ENCODE data around the gene ETV2. TPM values are rescaled to one million over a fixed set of nuclear protein-coding genes. Genes with fewer than 3 reads are reported as not detected.
"Not testable (repeated sequence)": the region's sequence is repeated elsewhere in the genome, so short reads cannot be mapped to it uniquely, and the experiment has no call there.

ETV2 gene
- total RNA-seq, 1 donor from 2014 or later, result not detected

DNA sequence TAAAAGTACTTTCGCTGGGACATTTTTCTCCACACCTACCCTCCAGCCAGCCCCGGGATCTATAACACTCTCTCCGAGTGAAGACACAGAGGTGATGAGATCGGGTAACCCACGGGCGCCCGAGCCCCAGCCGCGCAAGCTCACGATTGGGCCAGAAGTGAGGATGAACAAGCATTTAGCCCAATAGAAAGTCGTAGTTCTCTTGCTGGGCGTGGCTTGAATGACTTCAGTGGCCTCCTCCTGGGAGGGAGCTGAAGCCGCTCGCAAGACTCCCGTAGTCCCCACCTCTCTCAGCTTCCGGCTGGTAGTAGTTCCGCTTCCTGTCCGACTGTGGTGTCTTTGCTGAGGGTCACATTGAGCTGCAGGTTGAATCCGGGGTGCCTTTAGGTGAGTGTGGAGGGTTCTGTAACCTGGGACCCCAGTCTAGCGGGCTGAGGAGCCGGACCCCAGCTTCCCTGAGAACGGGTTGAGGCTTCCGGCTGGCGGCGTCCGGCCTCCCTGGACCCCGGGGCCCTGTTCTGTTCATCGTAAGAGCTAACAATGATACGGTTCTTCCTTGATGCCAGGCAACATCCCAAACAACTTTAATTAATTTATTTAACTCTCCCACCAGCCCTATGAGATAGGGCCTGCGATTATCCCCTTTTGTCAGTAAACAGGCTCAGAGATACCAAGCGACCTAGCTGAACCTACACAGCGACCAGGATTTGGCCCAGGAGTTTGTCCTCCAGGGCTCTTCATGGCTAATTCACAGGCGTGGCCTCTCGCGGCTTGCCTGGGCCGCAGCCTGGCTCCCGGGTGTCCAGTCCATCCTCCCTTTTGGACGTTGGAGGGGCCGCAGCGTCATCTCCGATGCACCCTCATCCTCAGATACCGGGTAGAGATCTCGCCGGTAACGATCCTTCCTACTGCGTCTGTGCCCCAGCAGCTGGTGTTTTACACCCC lies 6.7 kb downstream of the ETV2 start, which contains the start of gene COX6B1:
COX6B1 (plus strand) TSS at position 307 of the 945 bp plus-strand sequence. CDS start 2,921 bp downstream, outside the sequence.
- Mint-ChIP-seq H3K4me1 (peaks cover 37% of the 10 kb centered on the region), H3K36me3 (ENCODE audit: low read depth) (peaks cover 27% of the 10 kb centered on the region), H3K9me3 (no peaks in the 10 kb centered on the region), H3K27ac (peak within 1 kb of the TSS; percentile 87), H3K4me3 (peak within 1 kb of the TSS; percentile 96), H3K27me3 (no peaks in the 10 kb centered on the region)
- CTCF ChIA-PET, result interaction anchor here (1.4 kb wide), 1 partner anchor 138 kb away, joined by 6 read pairs; no protein-coding TSS in a partner anchor
- peak; percentile 66 for ATAC-seq (ENCODE audit: low read depth)
- peak; percentile 72 for DNase-seq
- POLR2A ChIA-PET, result interaction anchor here (0.5 to 1.6 kb wide), 25 partner anchors 9 to 566 kb away, joined by 3 to 13 read pairs (median 4); partner anchors contain the start of genes HAUS5, IGFLR1, LIN37 and POLR2I
- TF ChIP-seq, protein P1, sequence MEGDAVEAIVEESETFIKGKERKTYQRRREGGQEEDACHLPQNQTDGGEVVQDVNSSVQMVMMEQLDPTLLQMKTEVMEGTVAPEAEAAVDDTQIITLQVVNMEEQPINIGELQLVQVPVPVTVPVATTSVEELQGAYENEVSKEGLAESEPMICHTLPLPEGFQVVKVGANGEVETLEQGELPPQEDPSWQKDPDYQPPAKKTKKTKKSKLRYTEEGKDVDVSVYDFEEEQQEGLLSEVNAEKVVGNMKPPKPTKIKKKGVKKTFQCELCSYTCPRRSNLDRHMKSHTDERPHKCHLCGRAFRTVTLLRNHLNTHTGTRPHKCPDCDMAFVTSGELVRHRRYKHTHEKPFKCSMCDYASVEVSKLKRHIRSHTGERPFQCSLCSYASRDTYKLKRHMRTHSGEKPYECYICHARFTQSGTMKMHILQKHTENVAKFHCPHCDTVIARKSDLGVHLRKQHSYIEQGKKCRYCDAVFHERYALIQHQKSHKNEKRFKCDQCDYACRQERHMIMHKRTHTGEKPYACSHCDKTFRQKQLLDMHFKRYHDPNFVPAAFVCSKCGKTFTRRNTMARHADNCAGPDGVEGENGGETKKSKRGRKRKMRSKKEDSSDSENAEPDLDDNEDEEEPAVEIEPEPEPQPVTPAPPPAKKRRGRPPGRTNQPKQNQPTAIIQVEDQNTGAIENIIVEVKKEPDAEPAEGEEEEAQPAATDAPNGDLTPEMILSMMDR (IDR thresholded peaks at IDR 0.05), result no peak
- intact Hi-C loops (cut with micrococcal nuclease), result loop anchor here (1.0 to 10.0 kb wide), 6 partner anchors 20 to 467 kb away; partner anchors contain the start of genes ARHGAP33, OVOL3, POLR2I and TBCB

DNA sequence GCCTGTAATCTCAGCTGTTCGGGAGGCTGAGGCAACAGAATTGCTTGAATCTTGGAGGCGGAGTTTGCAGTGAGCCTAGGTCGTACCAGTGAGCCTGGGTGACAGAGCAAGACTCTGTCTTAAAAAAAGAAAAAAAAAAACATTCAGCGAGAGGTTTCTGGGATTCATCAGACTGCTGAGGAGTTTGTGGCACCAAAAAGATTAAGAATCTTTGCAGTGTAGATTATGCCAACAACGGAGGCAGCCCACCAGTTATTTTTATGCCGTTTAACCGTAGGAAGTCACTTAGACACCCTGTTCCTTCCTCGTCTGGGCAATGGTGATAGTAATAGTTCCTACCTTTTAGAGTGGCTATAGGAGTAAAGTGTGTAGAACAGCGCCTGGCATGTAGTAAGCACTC lies 9.0 kb downstream of the ETV2 start:
- intact Hi-C loops (cut with micrococcal nuclease), result no loop called here
- TF ChIP-seq, protein P1 (IDR thresholded peaks at IDR 0.05), result no peak
- Mint-ChIP-seq H3K9me3 (no peaks in the 10 kb centered on the region), H3K4me3 (no peak overlapping the region), H3K4me1 (peaks cover 24% of the 10 kb centered on the region), H3K36me3 (ENCODE audit: low read depth) (peaks cover 43% of the 10 kb centered on the region), H3K27me3 (no peaks in the 10 kb centered on the region), H3K27ac (no peak overlapping the region)
- no peak for DNase-seq
- CTCF ChIA-PET, result no interaction called here
- no peak for ATAC-seq (ENCODE audit: low read depth)
- POLR2A ChIA-PET, result no interaction called here

DNA sequence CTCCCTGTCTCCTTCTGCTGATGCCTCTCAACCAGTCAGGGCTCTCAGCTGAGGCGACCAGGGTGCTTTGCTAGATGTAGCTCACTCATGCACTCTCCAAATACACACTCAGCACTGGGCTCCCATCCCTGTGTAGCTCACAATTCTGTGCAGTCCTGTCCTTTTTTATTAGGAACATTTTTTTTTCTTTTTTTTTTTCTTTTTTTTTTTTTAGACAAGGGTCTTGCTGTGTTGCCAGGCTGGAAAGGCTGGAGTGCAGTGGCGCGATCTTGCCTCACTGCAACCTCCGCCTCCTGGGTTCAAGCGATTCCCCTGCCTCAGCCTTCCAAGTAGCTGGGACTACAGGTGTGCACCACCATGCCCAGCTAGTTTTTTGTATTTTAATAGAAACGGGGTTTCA lies 13.3 kb downstream of the ETV2 start:
- POLR2A ChIA-PET; CTCF ChIA-PET; H3K4me1 Mint-ChIP-seq; DNase-seq; H3K27ac Mint-ChIP-seq; H3K9me3 Mint-ChIP-seq; ATAC-seq (ENCODE audit: low read depth); H3K4me3 Mint-ChIP-seq; H3K27me3 Mint-ChIP-seq; intact Hi-C loops (cut with micrococcal nuclease): not testable (repeated sequence)
- peaks cover 70% of the 10 kb centered on the region for H3K36me3 Mint-ChIP-seq (ENCODE audit: low read depth)

DNA sequence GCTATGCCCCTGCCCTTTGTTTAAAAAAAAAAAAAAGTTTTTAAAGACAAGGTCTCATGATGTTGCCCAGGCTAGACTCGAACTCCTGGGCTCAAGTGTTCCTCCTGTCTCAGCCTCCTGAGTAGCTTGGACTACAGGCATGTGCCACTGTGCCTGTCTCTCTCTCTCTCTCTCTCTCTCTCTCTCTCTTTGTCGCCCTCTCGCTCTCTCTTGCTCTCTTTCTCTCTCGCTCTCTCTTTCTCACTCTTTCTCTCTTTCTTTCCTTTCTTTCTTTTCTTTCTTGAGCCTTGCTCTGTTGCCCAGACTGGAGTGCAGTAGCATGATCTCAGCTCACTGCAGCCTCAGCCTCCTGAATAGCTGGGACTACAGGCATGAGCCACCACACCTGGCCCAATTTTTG lies 14.1 kb downstream of the ETV2 start:
- intact Hi-C loops (cut with micrococcal nuclease), result no loop called here
- TF ChIP-seq, protein P1 (IDR thresholded peaks at IDR 0.05), result no peak
- ATAC-seq (ENCODE audit: low read depth), result no peak
- H3K4me3 Mint-ChIP-seq, result no peak overlapping the region
- H3K36me3 Mint-ChIP-seq (ENCODE audit: low read depth), result peaks cover 68% of the 10 kb centered on the region
- H3K9me3 Mint-ChIP-seq, result no peaks in the 10 kb centered on the region
- no peaks in the 10 kb centered on the region for H3K27me3 Mint-ChIP-seq
- no peak overlapping the region for H3K27ac Mint-ChIP-seq
- no peak for DNase-seq
- ChIA-PET CTCF (no interaction called here), POLR2A (interaction anchor here (0.6 to 1.1 kb wide), 3 partner anchors 58 to 429 kb away, joined by 3 to 4 read pairs (median 3); no protein-coding TSS in a partner anchor)
- peaks cover 8% of the 10 kb centered on the region for H3K4me1 Mint-ChIP-seq

DNA sequence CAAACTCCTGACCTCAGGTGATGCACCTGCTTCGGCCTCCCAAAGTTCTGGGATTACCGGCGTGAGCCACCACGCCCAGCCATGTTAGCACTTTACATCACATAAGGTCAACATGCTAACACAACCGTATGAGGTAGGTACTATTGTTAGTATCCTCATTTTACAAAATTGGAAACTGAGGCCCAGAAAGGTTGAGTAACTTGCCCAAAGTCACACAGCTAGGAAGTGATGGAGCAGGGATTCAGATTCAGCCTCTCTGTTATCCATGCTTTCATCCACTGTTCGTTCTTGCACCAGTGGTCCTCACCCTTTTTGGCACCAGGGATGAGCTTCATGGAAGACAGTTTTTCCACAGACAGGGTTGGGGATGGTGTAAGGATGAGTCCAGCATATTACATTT lies 15.2 kb downstream of the ETV2 start:
- Mint-ChIP-seq H3K4me1 (peaks cover under 1% of the 10 kb centered on the region), H3K4me3 (no peak overlapping the region), H3K9me3 (no peaks in the 10 kb centered on the region), H3K27me3 (no peaks in the 10 kb centered on the region), H3K36me3 (ENCODE audit: low read depth) (peaks cover 58% of the 10 kb centered on the region), H3K27ac (no peak overlapping the region)
- ATAC-seq (ENCODE audit: low read depth) (no peak), DNase-seq (no peak)
- TF ChIP-seq, protein P1 (IDR thresholded peaks at IDR 0.05), result no peak
- ChIA-PET POLR2A (interaction anchor here (1.1 to 1.2 kb wide), 2 partner anchors 8 to 59 kb away, joined by 3 read pairs; partner anchors contain the start of gene COX6B1), CTCF (no interaction called here)
- intact Hi-C loops (cut with micrococcal nuclease), result no loop called here
